HepG2 (cell line): Measurements from ENCODE around the gene XDH. TPM values are rescaled to one million over a fixed set of nuclear protein-coding genes. Genes with fewer than 3 reads are reported as not detected.

Experiments
- ATAC-seq: fragments of 200-7000 bp; cut with Tn5 transposase; 3 replicates; pipeline ENCODE4 v1.9.1; 2020; ENCODE audit warnings: mild to moderate bottlenecking, moderate library complexity
- BruUV-seq: library from RNA; stranded (reverse); fragments of 400-500 nt; replicated peaks from 2 replicates; lab custom pipeline; 2021; lab: Mats Ljungman, UMichigan
- CTCF ChIA-PET: fragments of 300-600 bp; formaldehyde crosslinking; extraction: SDS; loops from one replicate; lab custom pipeline; 2021; ENCODE audit warnings: low total read pairs, inconsistent platforms, low intra/inter-chr PET ratio; lab: Yijun Ruan, JAX
- POLR2A ChIA-PET: fragments of 350-600 bp; sonication (Branson Sonifier 250); formaldehyde crosslinking; loops from one replicate; lab custom pipeline; 2020; ENCODE audit warnings: antibody characterized with exemption, inconsistent platforms; lab: Yijun Ruan, JAX
- DNase-seq: peaks from one replicate; pipeline ENCODE4 v3.0.0-alpha.2; 2015; ENCODE audit warnings: low spot score
- FAIRE-seq: peaks from 3 replicates; lab custom pipeline; 2011; peaks lifted over from hg19 to GRCh38; lab: Jason Lieb, UNC
- H2AFZ ChIP-seq: one replicate; pipeline ENCODE4 v1.6.1; 2011; ENCODE audit warnings: low read length, inconsistent platforms
- H3K27ac ChIP-seq: fragments of 300-600 bp; 3 replicates; pipeline ENCODE4 v1.8.0; 2011; ENCODE audit warnings: mixed run types, mild to moderate bottlenecking, mixed read lengths, low read length, inconsistent platforms; ENCODE audit not compliant: insufficient read depth; ENCODE audit errors: extremely low read length
- H3K27me3 ChIP-seq, 2 experiments: fragments of 200-600 bp in 1 of 2; 2 replicates in 1 of 2; 3 replicates in 1 of 2; pipeline versions ENCODE4 v1.6.0 to v1.8.0; 2011; ENCODE audit warnings: low read length in 2 of 2, mild to moderate bottlenecking in 2 of 2, moderate library complexity in 2 of 2, inconsistent platforms in 1 of 2; ENCODE audit not compliant: insufficient read depth in 2 of 2, control insufficient read depth in 1 of 2
- H3K36me3 ChIP-seq, 2 experiments: fragments of 200-600 bp in 1 of 2; replicated peaks in 1 of 2; 2 replicates in 1 of 2; 3 replicates in 1 of 2; pipeline versions ENCODE4 v1.5.1 to v1.8.0; 2011; ENCODE audit warnings: low read length in 2 of 2, inconsistent platforms in 1 of 2; ENCODE audit not compliant: insufficient read depth in 2 of 2, control insufficient read depth in 1 of 2
- H3K4me1 ChIP-seq: 2 replicates; pipeline ENCODE4 v1.5.1; 2012; ENCODE audit warnings: low read length, inconsistent platforms; ENCODE audit not compliant: insufficient read depth
- H3K4me2 ChIP-seq: 2 replicates; pipeline ENCODE4 v1.6.0; 2011; ENCODE audit warnings: low read depth, low read length, inconsistent platforms
- H3K4me3 ChIP-seq, 3 experiments: fragments of 200-600 bp in 1 of 3; sonication (generic), shearing (Covaris generic) in 1 of 3; replicated peaks in 1 of 3; 2 replicates each; pipeline ENCODE4 v1.5.1; 2011 to 2016; ENCODE audit warnings: low read length in 3 of 3, inconsistent platforms in 2 of 3, low read depth in 2 of 3, mild to moderate bottlenecking in 2 of 3, control low read depth in 1 of 3, mixed read lengths in 1 of 3; ENCODE audit not compliant: insufficient read depth in 1 of 3
- H3K79me2 ChIP-seq: one replicate; pipeline ENCODE4 v1.6.1; 2011; ENCODE audit warnings: low read length, inconsistent platforms; ENCODE audit not compliant: insufficient read depth
- H3K9ac ChIP-seq: 2 replicates; pipeline ENCODE4 v1.6.0; 2011; ENCODE audit warnings: mild to moderate bottlenecking, low read depth, low read length, inconsistent platforms; ENCODE audit not compliant: insufficient read depth
- H3K9me3 ChIP-seq: 2 replicates; pipeline ENCODE4 v1.5.1; 2012; ENCODE audit warnings: mild to moderate bottlenecking, low read length
- H4K20me1 ChIP-seq: 2 replicates; pipeline ENCODE4 v1.6.0; 2011; ENCODE audit warnings: inconsistent platforms, mild to moderate bottlenecking, low read length, moderate library complexity; ENCODE audit not compliant: insufficient read depth
- ARNT2 ChIP-seq: sonication (generic); formaldehyde crosslinking; IDR thresholded peaks from 2 replicates; pipeline ENCODE4 v1.8.0; 2022; ENCODE audit warnings: mild to moderate bottlenecking, low read depth, missing genetic modification reagents, moderate library complexity
- CREBL2 ChIP-seq: sonication (generic); formaldehyde crosslinking; IDR thresholded peaks from 2 replicates; pipeline ENCODE4 v1.8.1; 2023; ENCODE audit warnings: missing genetic modification reagents, mild to moderate bottlenecking, borderline replicate concordance
- CREM ChIP-seq, 2 experiments: sonication (generic) in 1 of 2; formaldehyde crosslinking in 1 of 2; IDR thresholded peaks; 2 replicates each; pipeline versions ENCODE4 v1.4.0 to v1.6.1; 2016 to 2020; ENCODE audit warnings: antibody characterized with exemption in 1 of 2, mild to moderate bottlenecking in 1 of 2, missing genetic modification reagents in 1 of 2
- FIP1L1 ChIP-seq: fragments of 200-400 bp; formaldehyde crosslinking; IDR thresholded peaks from 2 replicates; pipeline ENCODE4 v1.6.1; 2018; ENCODE audit warnings: low read depth, mild to moderate bottlenecking, low read length, moderate library complexity, borderline replicate concordance; ENCODE audit not compliant: insufficient read depth
- MYC ChIP-seq: sonication (generic); formaldehyde crosslinking; IDR thresholded peaks from 2 replicates; pipeline ENCODE4 v1.9.0; 2021; ENCODE audit warnings: missing genetic modification reagents, borderline replicate concordance
- NR0B2 ChIP-seq: sonication (generic); formaldehyde crosslinking; IDR thresholded peaks from 2 replicates; pipeline ENCODE4 v1.4.0; 2020; ENCODE audit warnings: mild to moderate bottlenecking, missing genetic modification reagents
- PHF8 ChIP-seq: sonication (generic); formaldehyde crosslinking; IDR thresholded peaks from 2 replicates; pipeline ENCODE4 v1.5.0; 2020; ENCODE audit warnings: missing genetic modification reagents
- ZBTB7A ChIP-seq: sonication (generic); formaldehyde crosslinking; IDR thresholded peaks from 2 replicates; pipeline ENCODE4 v1.8.0; 2022; ENCODE audit warnings: mild to moderate bottlenecking, missing genetic modification reagents
- ZNF33A ChIP-seq: sonication (generic); formaldehyde crosslinking; IDR thresholded peaks from 2 replicates; pipeline ENCODE4 v1.5.1; 2020; ENCODE audit warnings: missing genetic modification reagents, mild to moderate bottlenecking, moderate library complexity, borderline replicate concordance
- ZNF598 ChIP-seq: sonication (generic); formaldehyde crosslinking; IDR thresholded peaks from 2 replicates; pipeline ENCODE4 v1.5.1; 2020; ENCODE audit warnings: mild to moderate bottlenecking, missing genetic modification reagents, borderline replicate concordance
- ZNF660 ChIP-seq: sonication (generic); formaldehyde crosslinking; IDR thresholded peaks from 2 replicates; pipeline ENCODE4 v1.5.1; 2020; ENCODE audit warnings: mild to moderate bottlenecking, low read depth, missing genetic modification reagents, borderline replicate concordance
- ZNF777 ChIP-seq: sonication (generic); formaldehyde crosslinking; IDR thresholded peaks from 2 replicates; pipeline ENCODE4 v1.4.0; 2020; ENCODE audit warnings: missing genetic modification reagents
- ZSCAN25 ChIP-seq: sonication (generic); formaldehyde crosslinking; IDR thresholded peaks from 2 replicates; pipeline ENCODE4 v1.8.0; 2022; ENCODE audit warnings: mild to moderate bottlenecking, missing genetic modification reagents
- ZSCAN9 ChIP-seq: IDR thresholded peaks from 2 replicates; pipeline ENCODE4 v1.6.1; 2016; ENCODE audit warnings: borderline replicate concordance
- in situ Hi-C: cut with HindIII; loops from 2 replicates; pipeline ENCODE4 v1.10.0; 2017; ENCODE audit warnings: low pct_unique_long_range_greater_than_20kb; ENCODE audit not compliant: extremely low pct_ligation_motif_present
- intact Hi-C: fragments of 100-400 bp; cut with micrococcal nuclease; formaldehyde crosslinking; loops from one replicate; pipeline ENCODE4 v1.10.0; 2022; ENCODE audit not compliant: unreplicated experiment
- polyA plus RNA-seq, 8 experiments: library from polyadenylated mRNA; depleted of rRNA in 3 of 8; stranded (reverse) in 7 of 8; unstranded in 1 of 8; fragments of >200 nt; fragmentation: Illumina TruSeq in 4 of 8; extraction: Trizol in 4 of 8; gene quantifications; 2 replicates each; pipeline versions ENCODE4 v1.2.1 to v1.2.3, GENCODE V29; 2011 to 2016; ENCODE audit warnings: low read depth in 4 of 8, missing spikeins in 1 of 8, mixed read lengths in 1 of 8; ENCODE audit not compliant: insufficient read depth in 1 of 8
- total RNA-seq, 5 experiments: library from RNA; depleted of rRNA; stranded (reverse); fragments of >200 nt; fragmentation: Illumina TruSeq; extraction: Trizol; gene quantifications; 2 replicates each; pipeline ENCODE4 v1.2.3, GENCODE V29; 2016; ENCODE audit warnings: low read depth in 1 of 5
- TF ChIP-seq, protein P1 (sequence below): sonication (generic); formaldehyde crosslinking; conservative IDR thresholded peaks from 2 replicates; pipeline ENCODE4 v1.8.1; 2023; ENCODE audit warnings: missing genetic modification reagents
- TF ChIP-seq, protein P2 (sequence below): sonication (generic); formaldehyde crosslinking; IDR thresholded peaks from 2 replicates; pipeline ENCODE4 v1.4.0; 2020; ENCODE audit warnings: missing genetic modification reagents, mild to moderate bottlenecking, borderline replicate concordance

Gene XDH
- total and polyA plus RNA-seq, 2 of the 13 experiments (the other 11 are each of a cell fraction or from before 2014, with no cell fraction given): not detected

DNA sequence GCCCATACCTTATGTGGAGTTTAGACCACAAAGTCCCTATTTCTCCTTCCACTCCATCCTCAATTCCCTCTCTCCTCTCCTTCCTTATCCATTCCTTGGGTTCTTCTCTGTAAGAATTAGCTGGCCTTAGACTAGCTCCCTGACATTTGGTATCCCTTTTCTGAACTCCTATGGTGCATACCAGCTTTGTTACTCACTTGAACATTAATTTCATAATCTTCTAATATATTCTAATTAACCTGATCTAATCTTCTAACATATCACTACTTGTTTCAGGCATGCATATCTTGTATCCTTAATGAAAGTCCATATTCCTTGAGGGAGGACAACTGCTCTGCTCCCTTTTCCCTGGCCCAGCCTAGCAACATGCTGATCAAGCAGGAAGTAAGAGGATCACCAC lies 114.2 kb downstream of the XDH start:
- Histone ChIP-seq H3K79me2 (no peaks in the 10 kb centered on the region), H2AFZ (no peak overlapping the region), H3K4me1 (no peaks in the 10 kb centered on the region), H3K9me3 (no peaks in the 10 kb centered on the region), H3K27ac (no peak overlapping the region), H3K9ac (no peak overlapping the region), H3K4me3 (no peak overlapping the region), H3K4me2 (no peak overlapping the region), H3K27me3 (no peaks in the 10 kb centered on the region)
- no TSS peak for BruUV-seq
- CTCF ChIA-PET: no interaction called here
- no peak for FAIRE-seq
- POLR2A ChIA-PET: no interaction called here
- in situ Hi-C loops: no loop called here
- TF ChIP-seq ZNF33A (CRISPR knock-in tag) (no peak), PHF8 (CRISPR knock-in tag) (no peak), FIP1L1 (no peak), ZSCAN9 (no peak), ZBTB7A (CRISPR knock-in tag) (no peak), MYC (CRISPR knock-in tag) (no peak), NR0B2 (CRISPR knock-in tag) (no peak), ARNT2 (CRISPR knock-in tag) (no peak), ZSCAN25 (CRISPR knock-in tag) (no peak), ZNF777 (CRISPR knock-in tag) (no peak), ZNF660 (no peak), ZNF598 (CRISPR knock-in tag) (no peak), CREBL2 (CRISPR knock-in tag) (no peak), CREM (IDR thresholded peaks at IDR 0.05) (no peak), CREM (CRISPR knock-in tag; IDR thresholded peaks at IDR 0.05) (no peak)
- TF ChIP-seq, protein P1, sequence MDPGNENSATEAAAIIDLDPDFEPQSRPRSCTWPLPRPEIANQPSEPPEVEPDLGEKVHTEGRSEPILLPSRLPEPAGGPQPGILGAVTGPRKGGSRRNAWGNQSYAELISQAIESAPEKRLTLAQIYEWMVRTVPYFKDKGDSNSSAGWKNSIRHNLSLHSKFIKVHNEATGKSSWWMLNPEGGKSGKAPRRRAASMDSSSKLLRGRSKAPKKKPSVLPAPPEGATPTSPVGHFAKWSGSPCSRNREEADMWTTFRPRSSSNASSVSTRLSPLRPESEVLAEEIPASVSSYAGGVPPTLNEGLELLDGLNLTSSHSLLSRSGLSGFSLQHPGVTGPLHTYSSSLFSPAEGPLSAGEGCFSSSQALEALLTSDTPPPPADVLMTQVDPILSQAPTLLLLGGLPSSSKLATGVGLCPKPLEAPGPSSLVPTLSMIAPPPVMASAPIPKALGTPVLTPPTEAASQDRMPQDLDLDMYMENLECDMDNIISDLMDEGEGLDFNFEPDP (CRISPR knock-in tag): no peak
- TF ChIP-seq, protein P2, sequence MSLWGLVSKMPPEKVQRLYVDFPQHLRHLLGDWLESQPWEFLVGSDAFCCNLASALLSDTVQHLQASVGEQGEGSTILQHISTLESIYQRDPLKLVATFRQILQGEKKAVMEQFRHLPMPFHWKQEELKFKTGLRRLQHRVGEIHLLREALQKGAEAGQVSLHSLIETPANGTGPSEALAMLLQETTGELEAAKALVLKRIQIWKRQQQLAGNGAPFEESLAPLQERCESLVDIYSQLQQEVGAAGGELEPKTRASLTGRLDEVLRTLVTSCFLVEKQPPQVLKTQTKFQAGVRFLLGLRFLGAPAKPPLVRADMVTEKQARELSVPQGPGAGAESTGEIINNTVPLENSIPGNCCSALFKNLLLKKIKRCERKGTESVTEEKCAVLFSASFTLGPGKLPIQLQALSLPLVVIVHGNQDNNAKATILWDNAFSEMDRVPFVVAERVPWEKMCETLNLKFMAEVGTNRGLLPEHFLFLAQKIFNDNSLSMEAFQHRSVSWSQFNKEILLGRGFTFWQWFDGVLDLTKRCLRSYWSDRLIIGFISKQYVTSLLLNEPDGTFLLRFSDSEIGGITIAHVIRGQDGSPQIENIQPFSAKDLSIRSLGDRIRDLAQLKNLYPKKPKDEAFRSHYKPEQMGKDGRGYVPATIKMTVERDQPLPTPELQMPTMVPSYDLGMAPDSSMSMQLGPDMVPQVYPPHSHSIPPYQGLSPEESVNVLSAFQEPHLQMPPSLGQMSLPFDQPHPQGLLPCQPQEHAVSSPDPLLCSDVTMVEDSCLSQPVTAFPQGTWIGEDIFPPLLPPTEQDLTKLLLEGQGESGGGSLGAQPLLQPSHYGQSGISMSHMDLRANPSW: no peak
- TF ChIP-seq, all 625 proteins: peak for 0
- Histone ChIP-seq H3K36me3 (no peaks in the 10 kb centered on the region), H4K20me1 (no peaks in the 10 kb centered on the region)
- no peak for DNase-seq
- intact Hi-C loops: no loop called here
- no peak for ATAC-seq
